Measurements from ENCODE around the gene HEATR5A. TPM values are rescaled to one million over a fixed set of nuclear protein-coding genes. Genes with fewer than 3 reads are reported as not detected.

HEATR5A gene
- total and polyA plus RNA-seq, 2 donors (not counting 1 experiment from before 2014, with no cell fraction given), result 45.4 to 59.8 TPM

DNA sequence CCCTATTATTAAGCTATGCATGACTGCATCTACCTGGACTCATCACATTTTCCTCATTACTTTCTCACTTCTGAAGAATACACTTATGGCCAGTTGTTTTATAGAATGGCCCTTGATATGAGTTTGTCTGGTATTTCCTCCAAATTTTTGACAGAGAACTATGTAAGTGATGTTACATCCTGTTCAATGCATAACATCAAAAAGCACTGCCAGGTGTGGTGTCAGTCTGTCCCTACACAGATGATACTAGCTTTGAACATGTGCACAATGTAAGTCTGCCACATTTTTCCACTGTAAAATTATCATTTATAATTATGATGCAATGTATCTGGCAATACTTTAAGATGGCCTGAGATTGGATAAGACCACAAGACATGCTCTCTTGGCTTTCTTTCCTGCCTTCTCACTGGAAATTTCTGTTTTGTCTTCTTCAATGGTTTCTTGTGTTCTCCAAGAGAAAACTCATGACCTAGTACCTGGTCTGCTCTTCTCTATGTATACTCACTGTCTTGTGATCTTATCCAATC lies 28.3 kb downstream of the HEATR5A start:
- TF ChIP-seq EZH2 (IDR thresholded peaks at IDR 0.05; ENCODE audit: low read length, missing control alignments), result no peak
- TF ChIP-seq, protein P1, sequence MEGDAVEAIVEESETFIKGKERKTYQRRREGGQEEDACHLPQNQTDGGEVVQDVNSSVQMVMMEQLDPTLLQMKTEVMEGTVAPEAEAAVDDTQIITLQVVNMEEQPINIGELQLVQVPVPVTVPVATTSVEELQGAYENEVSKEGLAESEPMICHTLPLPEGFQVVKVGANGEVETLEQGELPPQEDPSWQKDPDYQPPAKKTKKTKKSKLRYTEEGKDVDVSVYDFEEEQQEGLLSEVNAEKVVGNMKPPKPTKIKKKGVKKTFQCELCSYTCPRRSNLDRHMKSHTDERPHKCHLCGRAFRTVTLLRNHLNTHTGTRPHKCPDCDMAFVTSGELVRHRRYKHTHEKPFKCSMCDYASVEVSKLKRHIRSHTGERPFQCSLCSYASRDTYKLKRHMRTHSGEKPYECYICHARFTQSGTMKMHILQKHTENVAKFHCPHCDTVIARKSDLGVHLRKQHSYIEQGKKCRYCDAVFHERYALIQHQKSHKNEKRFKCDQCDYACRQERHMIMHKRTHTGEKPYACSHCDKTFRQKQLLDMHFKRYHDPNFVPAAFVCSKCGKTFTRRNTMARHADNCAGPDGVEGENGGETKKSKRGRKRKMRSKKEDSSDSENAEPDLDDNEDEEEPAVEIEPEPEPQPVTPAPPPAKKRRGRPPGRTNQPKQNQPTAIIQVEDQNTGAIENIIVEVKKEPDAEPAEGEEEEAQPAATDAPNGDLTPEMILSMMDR (conservative IDR thresholded peaks at IDR 0.05 in 1 of 2, IDR thresholded peaks at IDR 0.05 in 1 of 2; ENCODE audit: low read depth in 1 of 2, low read length in 2 of 2), result no peak
- Histone ChIP-seq H4K20me1 (ENCODE audit: control insufficient read depth, extremely low read depth, insufficient read depth, low read length) (no peaks in the 10 kb centered on the region), H3K79me2 (ENCODE audit: control insufficient read depth, insufficient read depth, low read length) (no peaks in the 10 kb centered on the region), H3K4me1 (ENCODE audit: control insufficient read depth, extremely low read depth, insufficient read depth, low read length) (no peaks in the 10 kb centered on the region), H3K27me3 (ENCODE audit: control insufficient read depth, insufficient read depth, low read length) (no peaks in the 10 kb centered on the region), H3K9ac (ENCODE audit: insufficient read depth, low read length) (no peak overlapping the region), H3K4me2 (ENCODE audit: extremely low read depth, insufficient read depth, low read length) (no peak overlapping the region), H3K27ac (ENCODE audit: insufficient read depth, low read length) (no peak overlapping the region), H3K9me3 (ENCODE audit: control insufficient read depth, insufficient read depth, low read depth, low read length) (no peaks in the 10 kb centered on the region), H3K36me3 (ENCODE audit: control insufficient read depth, insufficient read depth, low read length) (peaks cover 5% of the 10 kb centered on the region), H3K4me3 (replicated peaks in 1 of 4; ENCODE audit: control extremely low read depth in 1 of 4, insufficient read depth in 1 of 4, low read depth in 3 of 4, low read length in 4 of 4) (no peak overlapping the region), H2AFZ (ENCODE audit: low read length) (no peak overlapping the region)
- no peak for DNase-seq (ENCODE audit: low read depth in 2 of 2)

DNA sequence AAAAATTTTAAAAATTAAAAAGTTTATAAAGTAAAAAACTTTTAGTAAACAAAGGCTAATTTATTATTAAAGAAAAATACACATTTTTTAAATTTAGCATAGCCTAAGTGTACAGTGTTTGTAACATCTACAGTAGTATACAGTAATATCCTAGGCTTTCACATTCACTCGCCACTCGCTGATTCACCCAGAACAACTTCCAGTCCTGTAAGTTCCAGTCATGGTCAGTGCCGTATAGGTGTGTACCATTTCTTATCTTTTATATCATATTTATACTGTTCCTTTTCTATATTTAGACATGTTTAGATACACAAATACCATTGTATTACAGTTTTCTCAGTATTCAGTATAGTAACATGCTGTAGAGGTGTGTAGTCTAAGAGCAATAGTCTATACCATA lies 28.9 kb downstream of the HEATR5A start:
- H3K9me3 ChIP-seq (ENCODE audit: control insufficient read depth, insufficient read depth, low read depth, low read length), result no peaks in the 10 kb centered on the region
- no peaks in the 10 kb centered on the region for H3K79me2 ChIP-seq (ENCODE audit: control insufficient read depth, insufficient read depth, low read length)
- H3K9ac ChIP-seq (ENCODE audit: insufficient read depth, low read length), result no peak overlapping the region
- H3K4me2 ChIP-seq (ENCODE audit: extremely low read depth, insufficient read depth, low read length), result no peak overlapping the region
- no peaks in the 10 kb centered on the region for H4K20me1 ChIP-seq (ENCODE audit: control insufficient read depth, extremely low read depth, insufficient read depth, low read length)
- H3K36me3 ChIP-seq (ENCODE audit: control insufficient read depth, insufficient read depth, low read length), result peaks cover 5% of the 10 kb centered on the region
- H3K27ac ChIP-seq (ENCODE audit: insufficient read depth, low read length), result no peak overlapping the region
- DNase-seq (ENCODE audit: low read depth in 2 of 2), result no peak
- H3K4me1 ChIP-seq (ENCODE audit: control insufficient read depth, extremely low read depth, insufficient read depth, low read length), result no peaks in the 10 kb centered on the region
- TF ChIP-seq EZH2 (IDR thresholded peaks at IDR 0.05; ENCODE audit: low read length, missing control alignments), result no peak
- TF ChIP-seq, protein P1 (conservative IDR thresholded peaks at IDR 0.05 in 1 of 2, IDR thresholded peaks at IDR 0.05 in 1 of 2; ENCODE audit: low read depth in 1 of 2, low read length in 2 of 2), result no peak
- no peaks in the 10 kb centered on the region for H3K27me3 ChIP-seq (ENCODE audit: control insufficient read depth, insufficient read depth, low read length)
- H2AFZ ChIP-seq (ENCODE audit: low read length), result no peak overlapping the region
- H3K4me3 ChIP-seq (replicated peaks in 1 of 4; ENCODE audit: control extremely low read depth in 1 of 4, insufficient read depth in 1 of 4, low read depth in 3 of 4, low read length in 4 of 4), result no peak overlapping the region

DNA sequence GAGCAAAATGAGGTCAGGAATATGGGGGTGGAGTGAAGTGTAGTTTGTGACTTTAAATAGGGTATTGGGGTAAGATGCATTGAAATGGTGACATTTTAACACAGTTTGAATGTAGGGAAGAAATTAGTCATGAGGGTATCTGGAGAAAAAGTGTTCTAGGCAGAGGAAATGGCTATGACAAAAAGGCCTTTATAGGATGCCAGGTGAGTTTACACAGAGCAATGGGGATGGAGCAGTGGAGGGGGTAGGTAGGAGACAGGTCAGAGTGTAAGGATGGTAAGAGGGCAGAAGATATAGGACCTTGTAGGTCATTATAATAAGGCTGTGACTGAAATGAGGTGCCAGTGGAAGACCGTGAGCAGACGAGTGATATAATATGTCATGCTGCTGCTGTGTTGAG lies 30.4 kb downstream of the HEATR5A start:
- no peaks in the 10 kb centered on the region for H3K9me3 ChIP-seq (ENCODE audit: control insufficient read depth, insufficient read depth, low read depth, low read length)
- H3K4me1 ChIP-seq (ENCODE audit: control insufficient read depth, extremely low read depth, insufficient read depth, low read length), result no peaks in the 10 kb centered on the region
- no peak overlapping the region for H3K27ac ChIP-seq (ENCODE audit: insufficient read depth, low read length)
- no peak overlapping the region for H3K4me3 ChIP-seq (replicated peaks in 1 of 4; ENCODE audit: control extremely low read depth in 1 of 4, insufficient read depth in 1 of 4, low read depth in 3 of 4, low read length in 4 of 4)
- H3K4me2 ChIP-seq (ENCODE audit: extremely low read depth, insufficient read depth, low read length), result no peak overlapping the region
- H4K20me1 ChIP-seq (ENCODE audit: control insufficient read depth, extremely low read depth, insufficient read depth, low read length), result no peaks in the 10 kb centered on the region
- no peak overlapping the region for H3K9ac ChIP-seq (ENCODE audit: insufficient read depth, low read length)
- H3K27me3 ChIP-seq (ENCODE audit: control insufficient read depth, insufficient read depth, low read length), result no peaks in the 10 kb centered on the region
- TF ChIP-seq EZH2 (IDR thresholded peaks at IDR 0.05; ENCODE audit: low read length, missing control alignments), result no peak
- TF ChIP-seq, protein P1 (conservative IDR thresholded peaks at IDR 0.05 in 1 of 2, IDR thresholded peaks at IDR 0.05 in 1 of 2; ENCODE audit: low read depth in 1 of 2, low read length in 2 of 2), result no peak
- H3K79me2 ChIP-seq (ENCODE audit: control insufficient read depth, insufficient read depth, low read length), result no peaks in the 10 kb centered on the region
- no peak overlapping the region for H2AFZ ChIP-seq (ENCODE audit: low read length)
- no peak for DNase-seq (ENCODE audit: low read depth in 2 of 2)
- no peaks in the 10 kb centered on the region for H3K36me3 ChIP-seq (ENCODE audit: control insufficient read depth, insufficient read depth, low read length)

Data from fibroblast of lung (primary cell).